HCT116 (cell line): ENCODE measurements around the gene VPS39. TPM values are rescaled to one million over a fixed set of nuclear protein-coding genes. Genes with fewer than 3 reads are reported as not detected.

Experiments
- ATAC-seq: fragments of 200-7000 bp; cut with Tn5 transposase; 2 replicates; pipeline ENCODE4 v1.9.1; 2020; ENCODE audit warnings: mild to moderate bottlenecking, moderate library complexity
- BruUV-seq: library from RNA; stranded (reverse); fragments of 400-500 nt; replicated peaks from 2 replicates; lab custom pipeline; 2021; lab: Mats Ljungman, UMichigan
- CTCF ChIA-PET: fragments of 300-600 bp; sonication (Branson Sonifier 250); formaldehyde crosslinking; loops from one replicate; lab custom pipeline; 2021; ENCODE audit warnings: antibody characterized with exemption; lab: Charles Lee
- POLR2A ChIA-PET: fragments of 300-600, 350-600 bp; sonication (Branson Sonifier 250); formaldehyde crosslinking; loops from one replicate; lab custom pipeline; 2021; ENCODE audit warnings: antibody characterized with exemption; lab: Charles Lee
- RAD21 ChIA-PET, 2 experiments: fragments of 300-600 bp; sonication (Branson Sonifier 250); formaldehyde crosslinking; loops; one replicate each; lab custom pipeline; 2023; ENCODE audit warnings: low total read pairs in 2 of 2; ENCODE audit not compliant: uncharacterized antibody in 2 of 2, unreplicated experiment in 2 of 2, low non-redundant PET in 1 of 2; lab: Charles Lee
- DNase-seq: peaks from one replicate; pipeline ENCODE4 v3.0.0-alpha.2; 2010; ENCODE audit warnings: low read depth, low spot score
- H2AFZ ChIP-seq: fragments of 200-600 bp; shearing (Covaris generic), sonication (generic); 2 replicates; pipeline ENCODE4 v1.6.1; 2017; ENCODE audit warnings: low read depth, mixed run types, mixed read lengths, antibody characterized with exemption, low read length; ENCODE audit not compliant: poor library complexity, severe bottlenecking
- H3K27ac ChIP-seq: 2 replicates; pipeline ENCODE4 v1.5.1; 2012; ENCODE audit warnings: low read depth, low read length
- H3K27me3 ChIP-seq: fragments of 200-600 bp; sonication (generic); 2 replicates; pipeline ENCODE4 v1.6.1; 2016; ENCODE audit warnings: mixed run types, low read length, mixed read lengths; ENCODE audit not compliant: insufficient read depth
- H3K36me3 ChIP-seq, 2 experiments: fragments of 200-500 bp in 1 of 2; fragments of 200-600 bp in 1 of 2; sonication (Bioruptor generic) in 1 of 2; sonication (generic) in 1 of 2; 2 replicates each; pipeline versions ENCODE4 v1.5.1 to v1.6.1; 2014 to 2016; ENCODE audit warnings: low read length in 2 of 2, inconsistent platforms in 1 of 2, mixed read lengths in 1 of 2, mixed run types in 1 of 2; ENCODE audit not compliant: insufficient read depth in 2 of 2, control insufficient read depth in 1 of 2
- H3K4me1 ChIP-seq, 2 experiments: fragments of 200-600 bp in 1 of 2; sonication (generic) in 1 of 2; 2 replicates each; pipeline versions ENCODE4 v1.5.1 to v1.6.1; 2012 to 2017; ENCODE audit warnings: low read length in 2 of 2, inconsistent platforms in 1 of 2, mild to moderate bottlenecking in 1 of 2, mixed read lengths in 1 of 2, mixed run types in 1 of 2, moderate library complexity in 1 of 2; ENCODE audit not compliant: insufficient read depth in 2 of 2, control insufficient read depth in 1 of 2
- H3K4me2 ChIP-seq: fragments of 200-600 bp; sonication (generic); 2 replicates; pipeline ENCODE4 v1.6.1; 2017; ENCODE audit warnings: mixed run types, low read length, mixed read lengths
- H3K4me3 ChIP-seq, 2 experiments: fragments of 200-600 bp in 1 of 2; sonication (generic) in 1 of 2; replicated peaks in 1 of 2; 2 replicates each; pipeline ENCODE4 v1.5.1; 2011 to 2016; ENCODE audit warnings: low read length in 2 of 2, control low read depth in 1 of 2, low read depth in 1 of 2, mild to moderate bottlenecking in 1 of 2, mixed read lengths in 1 of 2, mixed run types in 1 of 2
- H3K79me2 ChIP-seq: fragments of 200-600 bp; sonication (generic); 2 replicates; pipeline ENCODE4 v1.6.1; 2017; ENCODE audit warnings: mild to moderate bottlenecking, mixed run types, low read length, moderate library complexity, mixed read lengths; ENCODE audit not compliant: insufficient read depth
- H3K9ac ChIP-seq: fragments of 200-600 bp; sonication (generic); 2 replicates; pipeline ENCODE4 v1.6.1; 2016; ENCODE audit warnings: low read length, mixed read lengths
- H3K9me2 ChIP-seq: fragments of 200-600 bp; sonication (generic), shearing (Covaris generic); 2 replicates; pipeline ENCODE4 v1.6.1; 2017; ENCODE audit warnings: mixed run types, mild to moderate bottlenecking, moderate library complexity; ENCODE audit not compliant: insufficient read depth
- H3K9me3 ChIP-seq, 2 experiments: fragments of 200-500 bp in 1 of 2; fragments of 200-600 bp in 1 of 2; sonication (Bioruptor generic) in 1 of 2; sonication (generic) in 1 of 2; 2 replicates each; pipeline ENCODE4 v1.6.1; 2014 to 2017; ENCODE audit warnings: low read length in 2 of 2, mixed read lengths in 2 of 2, inconsistent platforms in 1 of 2, low read depth in 1 of 2, mild to moderate bottlenecking in 1 of 2, mixed run types in 1 of 2, moderate library complexity in 1 of 2; ENCODE audit not compliant: control insufficient read depth in 1 of 2, insufficient read depth in 1 of 2
- H4K20me1 ChIP-seq: fragments of 200-600 bp; sonication (generic), shearing (Covaris generic); 2 replicates; pipeline ENCODE4 v1.6.1; 2017; ENCODE audit warnings: mixed run types, mild to moderate bottlenecking, moderate library complexity; ENCODE audit not compliant: insufficient read depth
- CEBPB ChIP-seq: IDR thresholded peaks from 2 replicates; pipeline ENCODE4 v1.6.1; 2012; ENCODE audit warnings: low read depth
- EGR1 ChIP-seq: IDR thresholded peaks from 2 replicates; pipeline ENCODE4 v1.6.1; 2012; ENCODE audit warnings: low read depth
- ELF1 ChIP-seq: IDR thresholded peaks from 2 replicates; pipeline ENCODE4 v1.6.1; 2012; ENCODE audit warnings: low read depth, borderline replicate concordance
- EZH2 ChIP-seq: fragments of 200-600 bp; sonication (generic); IDR thresholded peaks from 2 replicates; pipeline ENCODE4 v1.6.1; 2017; ENCODE audit warnings: antibody characterized with exemption, mixed run types
- JUND ChIP-seq: IDR thresholded peaks from 2 replicates; pipeline ENCODE4 v1.6.1; 2012
- POLR2A ChIP-seq: IDR thresholded peaks from 2 replicates; pipeline ENCODE4 v1.7.0; 2011; ENCODE audit warnings: borderline replicate concordance; ENCODE audit not compliant: insufficient read depth, insufficient read length; ENCODE audit errors: extremely low read depth
- POLR2AphosphoS5 ChIP-seq: IDR thresholded peaks from 2 replicates; pipeline ENCODE4 v1.6.1; 2011; ENCODE audit warnings: mild to moderate bottlenecking, low read depth, low read length, moderate library complexity
- SP1 ChIP-seq: IDR thresholded peaks from 2 replicates; pipeline ENCODE4 v1.6.1; 2012; ENCODE audit warnings: low read depth
- SRF ChIP-seq: IDR thresholded peaks from 2 replicates; pipeline ENCODE4 v1.6.1; 2012; ENCODE audit warnings: low read depth
- TCF7L2 ChIP-seq: IDR thresholded peaks from 2 replicates; pipeline ENCODE4 v1.7.0; 2011; ENCODE audit warnings: borderline replicate concordance, inconsistent platforms; ENCODE audit not compliant: insufficient read depth, insufficient read length; ENCODE audit errors: extremely low read depth
- YY1 ChIP-seq: IDR thresholded peaks from 2 replicates; pipeline ENCODE4 v1.6.1; 2011; ENCODE audit warnings: low read length, low read depth, moderate library complexity, mild to moderate bottlenecking; ENCODE audit not compliant: insufficient replicate concordance; ENCODE audit errors: extremely low read depth
- ZFX ChIP-seq: fragments of 450-650 bp; IDR thresholded peaks from 2 replicates; pipeline ENCODE4 v1.6.1; 2017
- ZNF274 ChIP-seq: fragments of 200-500 bp; sonication (Bioruptor generic); IDR thresholded peaks from 2 replicates; pipeline ENCODE4 v1.6.1; 2014; ENCODE audit warnings: mild to moderate bottlenecking, low read depth, low read length, inconsistent platforms
- intact Hi-C: fragments of 100-400 bp; cut with micrococcal nuclease; formaldehyde crosslinking; loops from 2 replicates; pipeline ENCODE4 v1.10.0; 2022
- total RNA-seq: library from RNA; stranded (reverse); gene quantifications from one replicate; pipeline ENCODE4 v1.2.1, GENCODE V29; 2021; ENCODE audit not compliant: unreplicated experiment
- TF ChIP-seq, protein P1 (sequence below): IDR thresholded peaks from 2 replicates; pipeline ENCODE4 v1.6.1; 2012
- TF ChIP-seq, protein P2 (sequence below): IDR thresholded peaks from 2 replicates; pipeline ENCODE4 v1.6.1; 2012
- TF ChIP-seq, protein P3 (sequence below): IDR thresholded peaks from 2 replicates; pipeline ENCODE4 v1.6.1; 2012; ENCODE audit warnings: low read depth
- TF ChIP-seq, protein P4 (sequence below): IDR thresholded peaks from 2 replicates; pipeline ENCODE4 v1.6.1; 2011; ENCODE audit warnings: mild to moderate bottlenecking, low read length, moderate library complexity; ENCODE audit not compliant: insufficient replicate concordance; ENCODE audit errors: extremely low read depth
- TF ChIP-seq, protein P5 (sequence below), 3 experiments: fragments of 200-600 bp in 1 of 3; sonication (generic) in 1 of 3; IDR thresholded peaks in 2 of 3; conservative IDR thresholded peaks in 1 of 3; 2 replicates each; pipeline ENCODE4 v1.5.1; 2012 to 2017; ENCODE audit warnings: low read depth in 2 of 3, low read length in 2 of 3, antibody characterized with exemption in 1 of 3, borderline replicate concordance in 1 of 3, control low read depth in 1 of 3, mild to moderate bottlenecking in 1 of 3, mixed read lengths in 1 of 3, mixed run types in 1 of 3, moderate library complexity in 1 of 3; ENCODE audit not compliant: insufficient read depth in 1 of 3

VPS39 gene
- total RNA-seq, 1 experiment from 2014 or later = 40.1 TPM

DNA sequence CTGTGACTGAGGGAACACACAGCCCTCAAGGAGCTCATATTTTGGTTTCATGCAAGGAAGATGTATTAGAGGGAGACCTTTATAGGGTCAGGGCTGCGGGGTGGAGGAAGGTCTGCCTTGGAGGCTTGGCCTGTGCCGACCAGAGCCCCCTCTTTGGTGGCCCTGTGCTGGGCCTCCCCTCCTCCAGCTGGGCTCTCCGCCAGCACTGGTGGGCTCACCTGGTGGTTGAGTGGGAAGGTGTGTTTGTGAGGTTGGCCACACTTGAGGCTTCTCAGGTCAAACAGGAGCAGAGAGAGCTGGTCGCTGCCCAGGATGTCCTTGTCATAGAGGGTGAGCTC is 54.3 kb downstream of the VPS39 start:
- Histone ChIP-seq H3K4me2 (no peak overlapping the region), H3K9ac (no peak overlapping the region), H3K9me2 (no peaks in the 10 kb centered on the region), H3K4me3 (no peak overlapping the region), H3K9me3 (no peaks in the 10 kb centered on the region), H3K27ac (no peak overlapping the region), H3K36me3 (no peaks in the 10 kb centered on the region), H3K27me3 (no peaks in the 10 kb centered on the region), H3K4me1 (peaks cover 5 to 19% of the 10 kb centered on the region in 2 experiments; a peak in 2 of 4 replicates), H2AFZ (no peak overlapping the region), H3K79me2 (no peaks in the 10 kb centered on the region), H4K20me1 (no peaks in the 10 kb centered on the region)
- TF ChIP-seq ELF1 (no peak), ZNF274 (no peak), POLR2A (no peak), TCF7L2 (no peak), YY1 (no peak), SRF (no peak), CEBPB (no peak), EZH2 (no peak), JUND (no peak), EGR1 (no peak), ZFX (no peak), POLR2AphosphoS5 (no peak), SP1 (no peak)
- TF ChIP-seq, protein P1, sequence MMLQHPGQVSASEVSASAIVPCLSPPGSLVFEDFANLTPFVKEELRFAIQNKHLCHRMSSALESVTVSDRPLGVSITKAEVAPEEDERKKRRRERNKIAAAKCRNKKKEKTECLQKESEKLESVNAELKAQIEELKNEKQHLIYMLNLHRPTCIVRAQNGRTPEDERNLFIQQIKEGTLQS = no peak
- TF ChIP-seq, protein P2, sequence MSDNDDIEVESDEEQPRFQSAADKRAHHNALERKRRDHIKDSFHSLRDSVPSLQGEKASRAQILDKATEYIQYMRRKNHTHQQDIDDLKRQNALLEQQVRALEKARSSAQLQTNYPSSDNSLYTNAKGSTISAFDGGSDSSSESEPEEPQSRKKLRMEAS = no peak
- TF ChIP-seq, protein P3, sequence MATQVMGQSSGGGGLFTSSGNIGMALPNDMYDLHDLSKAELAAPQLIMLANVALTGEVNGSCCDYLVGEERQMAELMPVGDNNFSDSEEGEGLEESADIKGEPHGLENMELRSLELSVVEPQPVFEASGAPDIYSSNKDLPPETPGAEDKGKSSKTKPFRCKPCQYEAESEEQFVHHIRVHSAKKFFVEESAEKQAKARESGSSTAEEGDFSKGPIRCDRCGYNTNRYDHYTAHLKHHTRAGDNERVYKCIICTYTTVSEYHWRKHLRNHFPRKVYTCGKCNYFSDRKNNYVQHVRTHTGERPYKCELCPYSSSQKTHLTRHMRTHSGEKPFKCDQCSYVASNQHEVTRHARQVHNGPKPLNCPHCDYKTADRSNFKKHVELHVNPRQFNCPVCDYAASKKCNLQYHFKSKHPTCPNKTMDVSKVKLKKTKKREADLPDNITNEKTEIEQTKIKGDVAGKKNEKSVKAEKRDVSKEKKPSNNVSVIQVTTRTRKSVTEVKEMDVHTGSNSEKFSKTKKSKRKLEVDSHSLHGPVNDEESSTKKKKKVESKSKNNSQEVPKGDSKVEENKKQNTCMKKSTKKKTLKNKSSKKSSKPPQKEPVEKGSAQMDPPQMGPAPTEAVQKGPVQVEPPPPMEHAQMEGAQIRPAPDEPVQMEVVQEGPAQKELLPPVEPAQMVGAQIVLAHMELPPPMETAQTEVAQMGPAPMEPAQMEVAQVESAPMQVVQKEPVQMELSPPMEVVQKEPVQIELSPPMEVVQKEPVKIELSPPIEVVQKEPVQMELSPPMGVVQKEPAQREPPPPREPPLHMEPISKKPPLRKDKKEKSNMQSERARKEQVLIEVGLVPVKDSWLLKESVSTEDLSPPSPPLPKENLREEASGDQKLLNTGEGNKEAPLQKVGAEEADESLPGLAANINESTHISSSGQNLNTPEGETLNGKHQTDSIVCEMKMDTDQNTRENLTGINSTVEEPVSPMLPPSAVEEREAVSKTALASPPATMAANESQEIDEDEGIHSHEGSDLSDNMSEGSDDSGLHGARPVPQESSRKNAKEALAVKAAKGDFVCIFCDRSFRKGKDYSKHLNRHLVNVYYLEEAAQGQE = no peak
- TF ChIP-seq, protein P4, sequence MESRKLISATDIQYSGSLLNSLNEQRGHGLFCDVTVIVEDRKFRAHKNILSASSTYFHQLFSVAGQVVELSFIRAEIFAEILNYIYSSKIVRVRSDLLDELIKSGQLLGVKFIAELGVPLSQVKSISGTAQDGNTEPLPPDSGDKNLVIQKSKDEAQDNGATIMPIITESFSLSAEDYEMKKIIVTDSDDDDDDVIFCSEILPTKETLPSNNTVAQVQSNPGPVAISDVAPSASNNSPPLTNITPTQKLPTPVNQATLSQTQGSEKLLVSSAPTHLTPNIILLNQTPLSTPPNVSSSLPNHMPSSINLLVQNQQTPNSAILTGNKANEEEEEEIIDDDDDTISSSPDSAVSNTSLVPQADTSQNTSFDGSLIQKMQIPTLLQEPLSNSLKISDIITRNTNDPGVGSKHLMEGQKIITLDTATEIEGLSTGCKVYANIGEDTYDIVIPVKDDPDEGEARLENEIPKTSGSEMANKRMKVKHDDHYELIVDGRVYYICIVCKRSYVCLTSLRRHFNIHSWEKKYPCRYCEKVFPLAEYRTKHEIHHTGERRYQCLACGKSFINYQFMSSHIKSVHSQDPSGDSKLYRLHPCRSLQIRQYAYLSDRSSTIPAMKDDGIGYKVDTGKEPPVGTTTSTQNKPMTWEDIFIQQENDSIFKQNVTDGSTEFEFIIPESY = no peak
- TF ChIP-seq, protein P5, sequence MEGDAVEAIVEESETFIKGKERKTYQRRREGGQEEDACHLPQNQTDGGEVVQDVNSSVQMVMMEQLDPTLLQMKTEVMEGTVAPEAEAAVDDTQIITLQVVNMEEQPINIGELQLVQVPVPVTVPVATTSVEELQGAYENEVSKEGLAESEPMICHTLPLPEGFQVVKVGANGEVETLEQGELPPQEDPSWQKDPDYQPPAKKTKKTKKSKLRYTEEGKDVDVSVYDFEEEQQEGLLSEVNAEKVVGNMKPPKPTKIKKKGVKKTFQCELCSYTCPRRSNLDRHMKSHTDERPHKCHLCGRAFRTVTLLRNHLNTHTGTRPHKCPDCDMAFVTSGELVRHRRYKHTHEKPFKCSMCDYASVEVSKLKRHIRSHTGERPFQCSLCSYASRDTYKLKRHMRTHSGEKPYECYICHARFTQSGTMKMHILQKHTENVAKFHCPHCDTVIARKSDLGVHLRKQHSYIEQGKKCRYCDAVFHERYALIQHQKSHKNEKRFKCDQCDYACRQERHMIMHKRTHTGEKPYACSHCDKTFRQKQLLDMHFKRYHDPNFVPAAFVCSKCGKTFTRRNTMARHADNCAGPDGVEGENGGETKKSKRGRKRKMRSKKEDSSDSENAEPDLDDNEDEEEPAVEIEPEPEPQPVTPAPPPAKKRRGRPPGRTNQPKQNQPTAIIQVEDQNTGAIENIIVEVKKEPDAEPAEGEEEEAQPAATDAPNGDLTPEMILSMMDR (IDR thresholded peaks at IDR 0.05 in 2 of 3, conservative IDR thresholded peaks at IDR 0.05 in 1 of 3; ENCODE audit: borderline replicate concordance in 1 of 3, insufficient read depth in 1 of 3, low read depth in 2 of 3, low read length in 2 of 3) = no peak
- no peak for ATAC-seq
- BruUV-seq = no TSS peak
- CTCF ChIA-PET = no interaction called here
- DNase-seq = no peak
- intact Hi-C loops = no loop called here
- RAD21 ChIA-PET = no interaction called here
- POLR2A ChIA-PET = no interaction called here
